Lower leg skin (tissue), 4 donors: ENCODE data around the gene PLAGL2. TPM values are rescaled to one million over a fixed set of nuclear protein-coding genes. Genes with fewer than 3 reads are reported as not detected.

Experiments
- DNase-seq, 2 donors: peaks; one replicate each; pipeline ENCODE4 v3.0.0-alpha.2; 2019; ENCODE audit warnings: low spot score in 2 of 2
- H3K4me3 ChIP-seq: fragments of 200-600 bp; sonication (generic); 2 replicates; pipeline ENCODE4 v1.5.1; 2017; ENCODE audit warnings: mild to moderate bottlenecking, low read depth; ENCODE audit not compliant: poor library complexity, severe bottlenecking
- POLR2A ChIP-seq, 2 donors: fragments of 450-650 bp; IDR thresholded peaks; one replicate each; pipeline ENCODE4 v1.6.1; 2016 to 2017; ENCODE audit warnings: antibody characterized with exemption in 2 of 2, mild to moderate bottlenecking in 1 of 2, moderate library complexity in 1 of 2
- WGBS, 2 donors: methylation state at CpG; one replicate each; pipeline ENCODE4 v1.1.5; 2018; 5-methylcytosine and 5-hydroxymethylcytosine counted together
- intact Hi-C: fragments of 100-400 bp; cut with DNase I; formaldehyde crosslinking; loops from one replicate; pipeline ENCODE4 v1.15.0; 2023; ENCODE audit warnings: low total_unique reads
- total RNA-seq, 4 donors: library from RNA; depleted of rRNA; stranded (reverse); fragments of >200 nt; gene quantifications; one replicate each; pipeline ENCODE4 v1.1.0, GENCODE V29; 2016
- TF ChIP-seq, protein P1 (sequence below), 3 donors: fragments of 450-650 bp; IDR thresholded peaks; one replicate each; pipeline ENCODE4 v1.5.1; 2016; ENCODE audit warnings: antibody characterized with exemption in 3 of 3, mild to moderate bottlenecking in 3 of 3, moderate library complexity in 2 of 3

The PLAGL2 gene
- total RNA-seq, 4 donors from 2014 or later = 10.5 to 12.1 (median 11.7) TPM

DNA sequence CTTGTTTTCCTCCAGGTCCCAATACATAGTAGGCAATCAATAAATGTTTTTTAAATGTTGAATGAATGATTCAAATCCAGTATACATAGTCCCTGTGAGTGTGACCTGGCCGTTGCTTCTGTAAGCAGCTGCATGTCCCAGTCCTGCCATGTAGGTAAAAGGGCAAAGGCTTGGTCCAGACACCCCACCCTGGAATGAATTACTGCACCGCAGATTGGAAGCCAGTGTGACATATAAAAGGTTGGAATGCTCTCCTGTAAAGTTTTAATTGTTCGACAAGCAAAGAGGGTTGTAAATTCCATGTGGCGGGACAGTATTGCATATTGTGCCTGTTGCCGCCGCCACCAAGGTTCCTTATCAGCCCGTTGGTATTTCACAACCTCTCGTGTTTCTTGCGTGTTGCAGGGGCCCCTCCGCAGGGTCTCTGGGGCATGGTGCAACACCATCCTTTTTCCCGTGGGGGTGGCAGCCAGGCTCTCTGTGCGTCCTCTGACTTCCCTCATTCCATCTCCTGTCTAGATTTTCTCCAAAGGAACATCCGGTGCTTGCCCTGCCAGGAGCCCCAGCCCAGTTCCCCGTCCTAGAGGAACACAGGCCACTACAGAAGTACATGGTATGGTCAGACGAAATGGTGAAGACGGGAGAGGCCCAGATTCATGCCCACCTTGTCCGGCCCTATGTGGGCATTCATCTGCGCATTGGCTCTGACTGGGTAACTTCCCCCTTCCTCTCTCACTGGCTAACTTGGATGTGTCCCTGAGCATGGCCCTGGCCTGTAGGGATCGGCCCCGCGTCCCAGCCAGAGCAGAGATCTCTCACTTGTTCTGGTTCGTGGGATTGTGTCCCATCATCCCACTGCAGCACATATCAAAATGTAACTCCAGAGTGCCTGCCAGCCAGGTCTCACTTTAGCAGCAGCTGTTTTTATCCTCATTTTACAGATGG lies 20.5 kb upstream of the PLAGL2 start:
- intact Hi-C loops = no loop called here
- TF ChIP-seq, protein P1, sequence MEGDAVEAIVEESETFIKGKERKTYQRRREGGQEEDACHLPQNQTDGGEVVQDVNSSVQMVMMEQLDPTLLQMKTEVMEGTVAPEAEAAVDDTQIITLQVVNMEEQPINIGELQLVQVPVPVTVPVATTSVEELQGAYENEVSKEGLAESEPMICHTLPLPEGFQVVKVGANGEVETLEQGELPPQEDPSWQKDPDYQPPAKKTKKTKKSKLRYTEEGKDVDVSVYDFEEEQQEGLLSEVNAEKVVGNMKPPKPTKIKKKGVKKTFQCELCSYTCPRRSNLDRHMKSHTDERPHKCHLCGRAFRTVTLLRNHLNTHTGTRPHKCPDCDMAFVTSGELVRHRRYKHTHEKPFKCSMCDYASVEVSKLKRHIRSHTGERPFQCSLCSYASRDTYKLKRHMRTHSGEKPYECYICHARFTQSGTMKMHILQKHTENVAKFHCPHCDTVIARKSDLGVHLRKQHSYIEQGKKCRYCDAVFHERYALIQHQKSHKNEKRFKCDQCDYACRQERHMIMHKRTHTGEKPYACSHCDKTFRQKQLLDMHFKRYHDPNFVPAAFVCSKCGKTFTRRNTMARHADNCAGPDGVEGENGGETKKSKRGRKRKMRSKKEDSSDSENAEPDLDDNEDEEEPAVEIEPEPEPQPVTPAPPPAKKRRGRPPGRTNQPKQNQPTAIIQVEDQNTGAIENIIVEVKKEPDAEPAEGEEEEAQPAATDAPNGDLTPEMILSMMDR (IDR thresholded peaks at IDR 0.05) = no peak
- no peak for TF ChIP-seq POLR2A (IDR thresholded peaks at IDR 0.05)
- H3K4me3 ChIP-seq = no peak overlapping the region
- 87 to 89% methylated on average over 22 of the region's 22 CpGs for WGBS, 2 donors
- no peak for DNase-seq

DNA sequence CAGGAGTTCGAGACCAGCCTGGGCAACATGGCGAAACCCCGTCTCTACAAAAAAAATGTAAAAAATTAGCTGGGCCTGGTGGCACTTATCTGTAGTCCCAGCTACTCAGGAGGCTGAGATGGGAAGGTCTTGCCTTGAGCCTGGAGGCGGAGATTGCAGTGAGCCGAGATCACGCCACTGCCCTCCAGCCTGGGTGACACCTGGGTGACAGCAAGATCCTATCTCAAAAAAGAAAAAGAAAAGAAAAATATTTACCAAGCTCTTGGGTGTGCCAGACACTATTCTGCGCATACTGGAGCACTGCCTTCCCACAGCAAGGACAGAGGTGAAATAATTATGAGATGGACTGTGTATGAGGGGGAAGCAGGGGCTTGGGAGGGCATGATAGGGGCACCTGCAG lies 19.8 kb upstream of the PLAGL2 start:
- no peak for TF ChIP-seq POLR2A (IDR thresholded peaks at IDR 0.05)
- TF ChIP-seq, protein P1 (IDR thresholded peaks at IDR 0.05) = no peak
- H3K4me3 ChIP-seq = no peak overlapping the region
- 86 to 88% methylated on average over 7 of the region's 7 CpGs for WGBS, 2 donors
- intact Hi-C loops = no loop called here
- DNase-seq = no peak

DNA sequence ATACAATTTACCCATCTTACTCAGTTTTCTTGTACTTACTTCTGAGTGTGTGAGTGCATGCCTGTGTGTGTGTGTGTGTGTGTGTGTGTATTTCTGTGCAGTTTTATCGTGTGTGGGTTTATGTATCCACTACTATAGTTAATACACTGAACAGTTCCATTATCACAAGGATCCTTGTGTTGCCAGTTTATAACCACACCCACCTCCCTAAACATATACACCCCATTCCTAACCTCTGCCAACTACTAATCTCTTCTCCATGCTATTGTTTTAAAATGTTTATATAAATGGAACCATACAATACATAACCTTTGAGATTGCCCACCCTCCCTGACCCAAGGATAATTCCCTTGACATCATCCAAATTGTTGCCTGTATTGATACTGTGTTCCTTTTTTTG lies 18.8 kb upstream of the PLAGL2 start:
- no peak for DNase-seq
- TF ChIP-seq, protein P1 (IDR thresholded peaks at IDR 0.05) = no peak
- no peak for TF ChIP-seq POLR2A (IDR thresholded peaks at IDR 0.05)
- H3K4me3 ChIP-seq = no peak overlapping the region
- 62 to 69% methylated on average over 1 of the region's 1 CpG for WGBS, 2 donors
- intact Hi-C loops = no loop called here

DNA sequence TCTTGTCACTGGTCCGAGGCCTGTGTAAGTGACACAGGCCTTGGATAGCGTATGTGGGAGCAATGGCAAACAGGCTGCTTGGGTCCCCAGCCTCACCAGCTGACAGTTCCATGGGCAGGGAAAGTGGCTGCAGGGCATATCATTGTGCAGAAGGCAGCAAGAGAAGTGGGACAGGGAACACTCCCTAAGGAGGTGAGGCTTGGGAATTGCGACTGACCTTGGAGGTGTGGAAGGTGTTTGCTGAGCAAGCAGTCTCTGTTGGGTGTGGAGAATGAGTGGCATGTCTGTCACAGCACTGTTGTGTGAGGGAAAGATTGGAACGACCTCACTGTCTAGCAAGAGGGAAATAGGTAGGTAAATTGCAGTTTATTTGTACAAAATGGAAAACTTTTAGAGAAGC lies 16.9 kb upstream of the PLAGL2 start:
- WGBS, 2 donors = 79% methylated on average over 4 of the region's 4 CpGs
- TF ChIP-seq POLR2A (IDR thresholded peaks at IDR 0.05) = no peak
- no peak overlapping the region for H3K4me3 ChIP-seq
- intact Hi-C loops = no loop called here
- DNase-seq = no peak

DNA sequence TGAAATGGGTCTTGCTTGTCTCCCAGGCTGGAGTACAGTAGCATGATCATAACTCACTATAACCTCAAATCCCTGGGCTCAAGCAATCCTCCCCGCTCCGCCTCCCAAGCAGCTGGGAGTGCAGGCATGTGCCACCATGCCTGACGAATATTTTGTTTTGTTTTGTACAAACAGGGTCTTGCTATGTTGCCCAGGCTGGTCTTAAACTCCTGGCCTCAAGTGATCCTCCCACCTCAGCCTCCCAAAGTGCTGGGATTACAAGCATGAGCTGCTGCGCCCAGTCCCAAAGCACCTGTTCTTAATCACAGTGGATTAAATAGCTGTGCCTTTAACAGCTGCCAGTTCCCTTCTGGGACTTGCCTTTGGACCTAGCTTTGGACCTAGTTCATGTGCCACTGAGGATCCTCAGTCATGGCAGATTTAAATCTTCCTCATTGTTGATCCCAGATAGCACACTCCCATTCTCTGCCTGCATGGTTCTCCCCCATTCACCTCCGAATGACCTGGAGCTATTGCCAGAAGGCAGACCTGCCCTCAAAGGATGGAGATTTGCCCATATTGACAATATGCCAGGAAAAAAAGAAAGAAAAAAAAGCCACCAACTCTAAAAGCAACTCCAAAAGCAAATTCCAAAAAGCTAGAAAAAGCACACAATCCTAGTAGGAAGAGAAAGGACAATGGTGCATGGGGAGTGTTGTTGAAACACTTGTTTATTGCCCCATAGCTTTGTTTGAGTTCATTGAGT lies 10.8 kb upstream of the PLAGL2 start:
- TF ChIP-seq POLR2A (IDR thresholded peaks at IDR 0.05) = no peak
- TF ChIP-seq, protein P1 (IDR thresholded peaks at IDR 0.05) = no peak
- WGBS, 2 donors = 89% methylated on average over 5 of the region's 5 CpGs
- no peak overlapping the region for H3K4me3 ChIP-seq
- intact Hi-C loops = no loop called here
- no peak for DNase-seq
